PFSK-1 (cell line): Measurements from ENCODE around the gene LRCH1.

Experiments
- FOXP2 ChIP-seq: optimal IDR thresholded peaks from 2 replicates; pipeline ENCODE3; 2011; ENCODE audit warnings: borderline replicate concordance, control low read depth, inconsistent platforms; ENCODE audit not compliant: insufficient read depth; ENCODE audit errors: extremely low read length, extremely low read depth
- POLR2AphosphoS5 ChIP-seq: IDR thresholded peaks from 2 replicates; pipeline ENCODE4 v1.6.1; 2012; ENCODE audit warnings: low read depth, mild to moderate bottlenecking, control low read depth, low read length, moderate library complexity
- SIN3A ChIP-seq: IDR thresholded peaks from 2 replicates; pipeline ENCODE4 v1.6.1; 2012; ENCODE audit warnings: mild to moderate bottlenecking, low read length, moderate library complexity, borderline replicate concordance; ENCODE audit not compliant: insufficient read depth
- TAF1 ChIP-seq: IDR thresholded peaks from 2 replicates; pipeline ENCODE4 v1.6.1; 2012; ENCODE audit warnings: low read length, control low read depth, borderline replicate concordance; ENCODE audit not compliant: insufficient read depth
- TF ChIP-seq, protein P1 (sequence below), 2 experiments: IDR thresholded peaks; 2 replicates each; pipeline versions ENCODE4 v1.6.1 to v1.8.0; 2011 to 2012; ENCODE audit warnings: low read depth in 2 of 2, low read length in 2 of 2, control low read depth in 1 of 2, inconsistent platforms in 1 of 2, mild to moderate bottlenecking in 1 of 2, moderate library complexity in 1 of 2; ENCODE audit not compliant: insufficient read depth in 1 of 2

DNA sequence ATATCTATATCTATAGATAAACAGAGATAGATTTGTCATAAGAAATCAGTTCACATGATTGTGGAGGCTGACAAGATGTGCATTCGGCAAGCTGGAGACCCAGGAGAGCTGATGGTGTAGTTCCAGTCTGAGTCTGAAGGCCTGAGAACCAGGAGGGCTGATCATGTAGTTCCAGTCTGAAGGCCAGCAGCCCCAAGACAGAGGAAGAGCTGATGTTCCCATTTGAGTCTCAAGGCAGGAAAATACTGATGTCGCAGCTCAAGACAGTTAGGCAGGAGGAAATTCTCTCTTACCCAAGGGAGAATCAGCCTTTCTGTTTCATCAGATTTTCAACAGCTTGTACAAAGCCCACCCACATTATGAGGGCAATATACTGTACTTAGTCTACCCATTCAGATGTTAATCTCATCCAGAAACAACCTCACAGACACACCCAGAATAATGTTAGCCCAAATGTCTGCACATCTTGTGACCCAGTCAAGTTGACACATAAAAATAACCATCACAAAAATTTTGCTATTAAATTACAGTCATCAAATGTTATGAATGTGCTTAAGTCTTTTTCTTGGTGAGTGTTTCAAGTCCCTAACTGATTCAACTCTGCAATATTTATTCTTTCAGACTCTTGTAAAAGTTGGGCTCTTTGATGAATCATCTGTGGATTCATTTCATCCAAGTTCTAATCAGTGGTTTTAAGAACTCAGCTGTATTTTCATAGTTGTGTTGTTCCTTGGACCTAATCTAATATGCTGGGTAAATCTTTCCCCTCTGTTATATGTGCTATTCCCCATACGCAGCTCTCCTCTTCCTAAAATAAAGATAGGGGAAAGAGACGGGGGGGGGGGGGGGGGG is 22.7 kb upstream of the LRCH1 start:
- TF ChIP-seq POLR2AphosphoS5 = no peak
- no peak for TF ChIP-seq SIN3A
- TF ChIP-seq TAF1 = no peak
- TF ChIP-seq, protein P1, sequence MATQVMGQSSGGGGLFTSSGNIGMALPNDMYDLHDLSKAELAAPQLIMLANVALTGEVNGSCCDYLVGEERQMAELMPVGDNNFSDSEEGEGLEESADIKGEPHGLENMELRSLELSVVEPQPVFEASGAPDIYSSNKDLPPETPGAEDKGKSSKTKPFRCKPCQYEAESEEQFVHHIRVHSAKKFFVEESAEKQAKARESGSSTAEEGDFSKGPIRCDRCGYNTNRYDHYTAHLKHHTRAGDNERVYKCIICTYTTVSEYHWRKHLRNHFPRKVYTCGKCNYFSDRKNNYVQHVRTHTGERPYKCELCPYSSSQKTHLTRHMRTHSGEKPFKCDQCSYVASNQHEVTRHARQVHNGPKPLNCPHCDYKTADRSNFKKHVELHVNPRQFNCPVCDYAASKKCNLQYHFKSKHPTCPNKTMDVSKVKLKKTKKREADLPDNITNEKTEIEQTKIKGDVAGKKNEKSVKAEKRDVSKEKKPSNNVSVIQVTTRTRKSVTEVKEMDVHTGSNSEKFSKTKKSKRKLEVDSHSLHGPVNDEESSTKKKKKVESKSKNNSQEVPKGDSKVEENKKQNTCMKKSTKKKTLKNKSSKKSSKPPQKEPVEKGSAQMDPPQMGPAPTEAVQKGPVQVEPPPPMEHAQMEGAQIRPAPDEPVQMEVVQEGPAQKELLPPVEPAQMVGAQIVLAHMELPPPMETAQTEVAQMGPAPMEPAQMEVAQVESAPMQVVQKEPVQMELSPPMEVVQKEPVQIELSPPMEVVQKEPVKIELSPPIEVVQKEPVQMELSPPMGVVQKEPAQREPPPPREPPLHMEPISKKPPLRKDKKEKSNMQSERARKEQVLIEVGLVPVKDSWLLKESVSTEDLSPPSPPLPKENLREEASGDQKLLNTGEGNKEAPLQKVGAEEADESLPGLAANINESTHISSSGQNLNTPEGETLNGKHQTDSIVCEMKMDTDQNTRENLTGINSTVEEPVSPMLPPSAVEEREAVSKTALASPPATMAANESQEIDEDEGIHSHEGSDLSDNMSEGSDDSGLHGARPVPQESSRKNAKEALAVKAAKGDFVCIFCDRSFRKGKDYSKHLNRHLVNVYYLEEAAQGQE (IDR thresholded peaks at IDR 0.05; ENCODE audit: insufficient read depth in 1 of 2, low read depth in 2 of 2, low read length in 2 of 2) = no peak
- TF ChIP-seq FOXP2 = no peak
